MM.1S (cell line): ENCODE measurements around the gene ZBTB46.

ENCODE experiments used
- DNase-seq: peaks from one replicate; pipeline ENCODE4 v3.0.0-alpha.2; 2015
- H2AFZ ChIP-seq: fragments of 300-600 bp; sonication (generic); 2 replicates; pipeline ENCODE4 v1.6.0; 2016; ENCODE audit warnings: antibody characterized with exemption, low read length
- H3F3A ChIP-seq: fragments of 300-600 bp; sonication (generic); 2 replicates; pipeline ENCODE4 v1.6.1; 2016; ENCODE audit warnings: mild to moderate bottlenecking, antibody characterized with exemption, low read length, moderate library complexity, mixed read lengths; ENCODE audit not compliant: insufficient read depth
- H3K27ac ChIP-seq: fragments of 300-600 bp; sonication (generic); 2 replicates; pipeline ENCODE4 v1.5.1; 2016; ENCODE audit warnings: mild to moderate bottlenecking, low read length
- H3K27me3 ChIP-seq: fragments of 300-600 bp; sonication (generic); replicated peaks from 2 replicates; pipeline ENCODE4 v1.6.0; 2016; ENCODE audit warnings: low read length; ENCODE audit not compliant: insufficient read depth
- H3K36me3 ChIP-seq: fragments of 300-600 bp; sonication (generic); replicated peaks from 2 replicates; pipeline ENCODE4 v1.6.1; 2016; ENCODE audit warnings: mild to moderate bottlenecking, low read length, mixed read lengths; ENCODE audit not compliant: insufficient read depth
- H3K4me1 ChIP-seq: fragments of 300-600 bp; sonication (generic); 2 replicates; pipeline ENCODE4 v1.6.1; 2016; ENCODE audit warnings: low read length, mixed read lengths
- H3K4me2 ChIP-seq: fragments of 300-600 bp; sonication (generic); 2 replicates; pipeline ENCODE4 v1.6.0; 2016; ENCODE audit warnings: low read depth, low read length
- H3K4me3 ChIP-seq: fragments of 300-600 bp; sonication (generic); 2 replicates; pipeline ENCODE4 v1.5.1; 2016; ENCODE audit warnings: low read length, mixed read lengths
- H3K79me2 ChIP-seq: fragments of 300-600 bp; sonication (generic); 2 replicates; pipeline ENCODE4 v1.6.1; 2016; ENCODE audit warnings: mixed run types, low read length, mixed read lengths
- H3K9ac ChIP-seq: fragments of 300-600 bp; sonication (generic); 2 replicates; pipeline ENCODE4 v1.6.1; 2016; ENCODE audit warnings: low read length, mixed read lengths
- H3K9me2 ChIP-seq: fragments of 300-600 bp; sonication (generic); replicated peaks from 2 replicates; pipeline ENCODE4 v1.6.1; 2016; ENCODE audit warnings: mild to moderate bottlenecking, low read length, mixed read lengths; ENCODE audit not compliant: insufficient read depth
- H3K9me3 ChIP-seq: fragments of 300-600 bp; sonication (generic); replicated peaks from 2 replicates; pipeline ENCODE4 v1.6.1; 2016; ENCODE audit warnings: mild to moderate bottlenecking, low read length, mixed read lengths; ENCODE audit not compliant: insufficient read depth
- H4K20me1 ChIP-seq: fragments of 300-600 bp; sonication (generic); 2 replicates; pipeline ENCODE4 v1.6.1; 2016; ENCODE audit warnings: mild to moderate bottlenecking, low read length, moderate library complexity, mixed read lengths; ENCODE audit not compliant: insufficient read depth
- EZH2 ChIP-seq: fragments of 300-600 bp; sonication (generic); optimal IDR thresholded peaks from 2 replicates; pipeline ENCODE3; 2017; ENCODE audit warnings: low read depth, mild to moderate bottlenecking, antibody characterized with exemption, low read length, mixed read lengths
- EZH2phosphoT487 ChIP-seq: fragments of 300-600 bp; sonication (generic); IDR thresholded peaks from 2 replicates; pipeline ENCODE4 v1.6.1; 2018; ENCODE audit warnings: antibody characterized with exemption, low read length
- TF ChIP-seq, protein P1 (sequence below): fragments of 300-600 bp; sonication (generic); IDR thresholded peaks from 2 replicates; pipeline ENCODE4 v1.5.1; 2016; ENCODE audit warnings: antibody characterized with exemption, low read length, mixed read lengths

The ZBTB46 gene

DNA sequence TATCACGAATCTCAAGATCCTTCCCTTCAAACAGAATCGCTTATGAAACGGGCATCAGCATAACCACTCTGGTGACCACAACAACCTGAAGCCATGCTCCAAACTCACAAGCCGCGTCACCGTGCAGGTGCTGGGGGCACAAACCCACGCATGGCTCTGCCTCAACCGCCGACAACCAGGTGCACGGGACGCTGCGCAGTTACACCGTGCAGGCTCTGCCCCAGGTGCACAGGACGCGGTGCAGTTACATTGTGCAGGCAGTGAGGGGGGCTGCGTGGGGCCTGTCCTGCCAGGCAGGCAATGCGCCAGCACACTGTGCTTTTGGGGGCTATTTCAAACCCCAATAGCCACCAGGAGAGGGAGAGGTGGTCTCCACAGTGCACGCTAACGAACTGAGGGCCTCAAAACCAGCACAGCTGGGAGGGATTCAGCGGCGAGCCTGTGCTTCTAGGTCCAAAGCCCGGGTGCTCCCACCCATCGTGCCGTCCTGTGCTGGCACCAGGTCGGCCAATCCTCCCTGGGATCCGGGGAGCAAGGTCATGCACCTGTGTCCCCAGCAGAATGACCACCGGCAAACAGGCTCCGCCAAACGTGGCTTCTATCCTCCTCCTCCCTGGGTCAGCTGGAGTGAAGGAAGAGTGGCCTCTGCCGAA is 35.8 kb downstream of the ZBTB46 start:
- no peak overlapping the region; the same call in 1 of the 2 replicates for H3K9ac ChIP-seq
- DNase-seq, result peak; percentile 71
- H3K9me2 ChIP-seq, result no peaks in the 10 kb centered on the region
- no peaks in the 10 kb centered on the region for H3K79me2 ChIP-seq
- H3K27ac ChIP-seq, result peak overlapping the region; percentile 84
- H3K4me2 ChIP-seq, result peak overlapping the region; percentile 30; the same call in 1 of the 2 replicates
- H3K36me3 ChIP-seq, result no peaks in the 10 kb centered on the region
- H3F3A ChIP-seq, result peaks cover 9% of the 10 kb centered on the region; the same call in 1 of the 2 replicates
- no peak overlapping the region for H2AFZ ChIP-seq
- TF ChIP-seq, protein P1, sequence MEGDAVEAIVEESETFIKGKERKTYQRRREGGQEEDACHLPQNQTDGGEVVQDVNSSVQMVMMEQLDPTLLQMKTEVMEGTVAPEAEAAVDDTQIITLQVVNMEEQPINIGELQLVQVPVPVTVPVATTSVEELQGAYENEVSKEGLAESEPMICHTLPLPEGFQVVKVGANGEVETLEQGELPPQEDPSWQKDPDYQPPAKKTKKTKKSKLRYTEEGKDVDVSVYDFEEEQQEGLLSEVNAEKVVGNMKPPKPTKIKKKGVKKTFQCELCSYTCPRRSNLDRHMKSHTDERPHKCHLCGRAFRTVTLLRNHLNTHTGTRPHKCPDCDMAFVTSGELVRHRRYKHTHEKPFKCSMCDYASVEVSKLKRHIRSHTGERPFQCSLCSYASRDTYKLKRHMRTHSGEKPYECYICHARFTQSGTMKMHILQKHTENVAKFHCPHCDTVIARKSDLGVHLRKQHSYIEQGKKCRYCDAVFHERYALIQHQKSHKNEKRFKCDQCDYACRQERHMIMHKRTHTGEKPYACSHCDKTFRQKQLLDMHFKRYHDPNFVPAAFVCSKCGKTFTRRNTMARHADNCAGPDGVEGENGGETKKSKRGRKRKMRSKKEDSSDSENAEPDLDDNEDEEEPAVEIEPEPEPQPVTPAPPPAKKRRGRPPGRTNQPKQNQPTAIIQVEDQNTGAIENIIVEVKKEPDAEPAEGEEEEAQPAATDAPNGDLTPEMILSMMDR, result no peak
- TF ChIP-seq EZH2 (no peak), EZH2phosphoT487 (no peak)
- no peak overlapping the region for H3K4me3 ChIP-seq
- H3K9me3 ChIP-seq, result no peaks in the 10 kb centered on the region
- H3K4me1 ChIP-seq, result peaks cover 20% of the 10 kb centered on the region
- H3K27me3 ChIP-seq, result peaks cover 59% of the 10 kb centered on the region
- no peaks in the 10 kb centered on the region for H4K20me1 ChIP-seq

DNA sequence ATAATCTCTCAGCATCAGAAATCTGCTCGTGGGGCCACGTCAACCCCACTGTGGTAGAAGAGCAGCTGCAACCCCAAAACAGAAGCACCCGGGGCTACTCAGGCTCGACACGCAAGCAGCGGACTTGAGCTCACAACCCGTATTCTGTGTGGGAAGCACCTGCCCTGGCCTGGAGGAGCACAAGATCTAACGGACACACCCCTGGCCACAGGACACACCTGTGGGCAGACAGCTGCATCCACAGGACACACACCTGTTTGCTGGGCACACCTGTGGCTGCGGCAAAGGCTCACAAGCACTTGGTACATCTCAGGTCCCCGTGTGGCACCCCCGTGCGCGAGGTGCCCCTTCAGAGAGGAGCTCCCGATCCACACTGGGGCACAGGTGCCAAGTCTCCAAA is 36.5 kb downstream of the ZBTB46 start:
- Histone ChIP-seq H3K4me2 (peak overlapping the region; percentile 30; the same call in 1 of the 2 replicates), H3K9me2 (no peaks in the 10 kb centered on the region), H3K4me1 (peaks cover 20% of the 10 kb centered on the region), H3K9me3 (no peaks in the 10 kb centered on the region), H3K79me2 (no peaks in the 10 kb centered on the region), H3K27ac (peak overlapping the region; percentile 84), H3K4me3 (no peak overlapping the region), H3K27me3 (peaks cover 56% of the 10 kb centered on the region), H3K9ac (no peak overlapping the region; the same call in 1 of the 2 replicates), H3K36me3 (no peaks in the 10 kb centered on the region), H2AFZ (no peak overlapping the region), H3F3A (peaks cover 9% of the 10 kb centered on the region; the same call in 1 of the 2 replicates), H4K20me1 (no peaks in the 10 kb centered on the region)
- no peak for TF ChIP-seq EZH2phosphoT487
- TF ChIP-seq, protein P1, result no peak
- TF ChIP-seq EZH2, result no peak
- peak; percentile 79 for DNase-seq

DNA sequence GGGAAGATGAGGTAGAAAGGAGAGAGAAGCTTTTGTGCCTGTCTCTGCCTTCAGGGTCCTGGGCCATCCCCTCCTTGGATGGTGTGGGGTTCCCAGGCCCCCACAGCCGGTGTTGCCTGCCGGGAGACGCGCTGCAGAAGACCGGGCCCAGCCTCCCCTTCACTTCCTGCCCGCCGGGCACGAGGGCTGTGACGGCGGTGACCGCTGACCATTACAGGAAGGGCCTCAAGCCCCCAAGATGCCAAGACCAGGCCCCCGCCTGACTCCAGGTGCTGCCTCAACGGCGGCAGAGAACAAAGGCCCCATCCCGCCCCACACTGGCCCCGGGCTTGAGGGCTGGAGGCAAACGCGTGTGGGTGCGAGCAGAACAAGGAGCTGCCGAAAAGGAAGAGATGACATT is 38.2 kb downstream of the ZBTB46 start:
- Histone ChIP-seq H3K4me1 (peaks cover 20% of the 10 kb centered on the region), H3K4me3 (no peak overlapping the region), H3K27me3 (peaks cover 59% of the 10 kb centered on the region), H3K79me2 (no peaks in the 10 kb centered on the region), H3K9ac (no peak overlapping the region), H3K9me3 (no peaks in the 10 kb centered on the region), H2AFZ (no peak overlapping the region), H3K4me2 (no peak overlapping the region), H3K36me3 (no peaks in the 10 kb centered on the region), H3F3A (peaks cover 9% of the 10 kb centered on the region; the same call in 1 of the 2 replicates), H3K27ac (no peak overlapping the region), H3K9me2 (no peaks in the 10 kb centered on the region), H4K20me1 (no peaks in the 10 kb centered on the region)
- no peak for DNase-seq
- no peak for TF ChIP-seq EZH2

DNA sequence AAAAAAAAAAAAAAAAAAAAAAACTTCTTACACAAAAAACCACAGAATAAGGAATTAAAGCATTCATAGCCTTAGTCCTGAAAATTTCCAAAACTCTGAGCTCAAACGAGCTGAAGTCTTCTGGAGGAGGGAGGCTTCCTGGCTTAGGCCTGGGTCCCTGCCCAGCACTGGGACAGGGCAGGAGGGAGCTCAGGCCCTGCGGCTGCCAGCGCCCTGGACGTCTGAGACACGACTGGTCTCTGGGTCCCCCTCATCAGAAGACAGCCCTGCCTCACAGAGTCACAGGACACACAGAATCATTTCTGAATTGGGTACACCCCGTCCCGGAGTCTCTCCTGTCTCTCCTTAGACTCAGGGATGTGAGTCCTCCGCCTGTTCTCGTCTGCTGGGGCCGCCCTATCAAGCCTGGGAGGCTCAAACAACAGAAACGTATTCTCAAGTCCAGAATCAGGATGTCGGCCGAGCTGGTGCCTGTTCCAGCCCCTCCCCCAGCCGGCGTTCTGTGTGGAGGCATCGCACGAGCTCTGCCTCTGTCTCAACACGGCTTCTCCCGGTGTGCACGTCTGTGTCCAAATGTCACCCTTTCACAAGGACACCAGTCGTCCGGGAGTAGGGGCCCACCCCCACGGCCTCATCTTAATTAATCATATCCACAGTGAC is 39.4 kb downstream of the ZBTB46 start:
- no peaks in the 10 kb centered on the region for H3K9me3 ChIP-seq
- no peaks in the 10 kb centered on the region for H4K20me1 ChIP-seq
- H3K9ac ChIP-seq, result no peak overlapping the region
- no peak overlapping the region for H3K4me3 ChIP-seq
- H3F3A ChIP-seq, result peaks cover 9% of the 10 kb centered on the region; the same call in 1 of the 2 replicates
- H3K4me2 ChIP-seq, result no peak overlapping the region
- H3K79me2 ChIP-seq, result no peaks in the 10 kb centered on the region
- H3K27me3 ChIP-seq, result peaks cover 68% of the 10 kb centered on the region
- TF ChIP-seq, protein P1, result no peak
- TF ChIP-seq EZH2phosphoT487 (no peak), EZH2 (no peak)
- DNase-seq, result no peak
- no peak overlapping the region for H2AFZ ChIP-seq
- no peaks in the 10 kb centered on the region for H3K36me3 ChIP-seq
- H3K9me2 ChIP-seq, result no peaks in the 10 kb centered on the region
- no peak overlapping the region for H3K27ac ChIP-seq
- H3K4me1 ChIP-seq, result peaks cover 20% of the 10 kb centered on the region
